Activated CD8-positive, alpha-beta T cell treated with anti-CD3 and anti-CD28 coated beads, Interleukin-2, amount 10 ng/mL, durations not matched to agents 7 days and 5 days (primary cell): ENCODE results near the gene PPFIBP2. TPM values are rescaled to one million over a fixed set of nuclear protein-coding genes. Genes with fewer than 3 reads are reported as not detected.

ENCODE experiments used
- ATAC-seq: fragments of 150-1000 bp; cut with Tn5 transposase; one replicate; pipeline ENCODE4 v1.10.0; 2021; ENCODE audit warnings: moderate library complexity
- CTCF ChIA-PET: fragments of 350-600 bp; sonication (Branson Sonifier 250); formaldehyde crosslinking; loops from one replicate; lab custom pipeline; 2021; ENCODE audit warnings: antibody characterized with exemption; lab: Charles Lee
- POLR2A ChIA-PET: fragments of 350-600 bp; sonication (Branson Sonifier 250); formaldehyde crosslinking; loops from one replicate; lab custom pipeline; 2021; ENCODE audit warnings: antibody characterized with exemption; lab: Charles Lee
- DNase-seq: peaks from one replicate; pipeline ENCODE4 v3.0.0-alpha.2; 2020
- H3K27ac Mint-ChIP-seq: one replicate; pipeline ENCODE4 v1.8.0; 2021; ENCODE audit warnings: mild to moderate bottlenecking, mixed read lengths
- H3K27me3 Mint-ChIP-seq: one replicate; pipeline ENCODE4 v1.8.0; 2021; ENCODE audit warnings: low read depth, mixed read lengths
- H3K36me3 Mint-ChIP-seq: one replicate; pipeline ENCODE4 v1.8.0; 2021; ENCODE audit warnings: low read depth, mixed read lengths
- H3K4me1 Mint-ChIP-seq: one replicate; pipeline ENCODE4 v1.8.0; 2021; ENCODE audit warnings: low read depth, mixed read lengths
- H3K4me3 Mint-ChIP-seq: one replicate; pipeline ENCODE4 v1.8.0; 2021; ENCODE audit warnings: mild to moderate bottlenecking, mixed read lengths
- H3K9me3 Mint-ChIP-seq: one replicate; pipeline ENCODE4 v1.8.0; 2022; ENCODE audit warnings: mixed read lengths; ENCODE audit not compliant: insufficient read depth
- total RNA-seq, 2 experiments: library from RNA; stranded (reverse); gene quantifications; one replicate each; pipeline ENCODE4 v1.2.3, GENCODE V29; 2021

The PPFIBP2 gene
- total RNA-seq: 10 to 100 TPM; 11.2 to 12.1 TPM

- H3K27me3 Mint-ChIP-seq: peaks cover 19% of the 10 kb centered on the region
- CTCF ChIA-PET: interaction anchor here (0.6 to 3.1 kb wide), 28 partner anchors 8 to 474 kb away, joined by 3 to 27 read pairs (median 4); partner anchors contain the start of gene EIF3F
Observed at GRCh38 chr11:7513234-7514098, at the start of gene PPFIBP2. Gene PPFIBP2, plus strand, starts transcription at chr11:7513999. Its CDS starts 35,477 bp downstream, at chr11:7549476.

GRCh38 chr11:7467652-7468051 lies 46.1 kb upstream of the PPFIBP2 start:
- Mint-ChIP-seq H3K27ac (no peak overlapping the region), H3K36me3 (no peaks in the 10 kb centered on the region), H3K4me1 (peaks cover 3% of the 10 kb centered on the region), H3K4me3 (no peak overlapping the region), H3K27me3 (no peaks in the 10 kb centered on the region), H3K9me3 (no peaks in the 10 kb centered on the region)
- CTCF ChIA-PET: interaction anchor here (0.6 to 0.9 kb wide), 3 partner anchors 20 to 315 kb away, joined by 3 read pairs; partner anchors contain the start of gene PPFIBP2
- POLR2A ChIA-PET: no interaction called here
- no peak for DNase-seq
- no peak for ATAC-seq

More at GRCh38 chr11:7513234-7514098, at the start of gene PPFIBP2:
- peak within 1 kb of the TSS; percentile 80 for H3K27ac Mint-ChIP-seq
- peak; percentile 83 for DNase-seq
- peaks cover 46% of the 10 kb centered on the region for H3K4me1 Mint-ChIP-seq
- ATAC-seq: peak; percentile 94
- POLR2A ChIA-PET: interaction anchor here (1.0 kb wide), 1 partner anchor 154 kb away, joined by 3 read pairs; no protein-coding TSS in a partner anchor
- no peaks in the 10 kb centered on the region for H3K36me3 Mint-ChIP-seq
- H3K9me3 Mint-ChIP-seq: no peaks in the 10 kb centered on the region
- peak within 1 kb of the TSS; percentile 84 for H3K4me3 Mint-ChIP-seq

- POLR2A ChIA-PET: no interaction called here
- no peaks in the 10 kb centered on the region for H3K27me3 Mint-ChIP-seq
- H3K36me3 Mint-ChIP-seq: no peaks in the 10 kb centered on the region
- no peak overlapping the region for H3K4me3 Mint-ChIP-seq
- no peak overlapping the region for H3K27ac Mint-ChIP-seq
- H3K4me1 Mint-ChIP-seq: no peaks in the 10 kb centered on the region
- ATAC-seq: no peak
- CTCF ChIA-PET: no interaction called here
- no peaks in the 10 kb centered on the region for H3K9me3 Mint-ChIP-seq
- DNase-seq: no peak
Observed at GRCh38 chr11:7469351-7469865, 44.4 kb upstream of the PPFIBP2 start.

- Mint-ChIP-seq H3K4me3 (no peak overlapping the region), H3K36me3 (no peaks in the 10 kb centered on the region), H3K9me3 (no peaks in the 10 kb centered on the region), H3K27ac (no peak overlapping the region), H3K4me1 (no peaks in the 10 kb centered on the region), H3K27me3 (no peaks in the 10 kb centered on the region)
- DNase-seq (no peak), ATAC-seq (no peak)
- POLR2A ChIA-PET: no interaction called here
- CTCF ChIA-PET: interaction anchor here (1.8 kb wide), 1 partner anchor 27 kb away, joined by 4 read pairs; no protein-coding TSS in a partner anchor
Observed at GRCh38 chr11:7471071-7471470, 42.7 kb upstream of the PPFIBP2 start.

- ChIA-PET POLR2A (no interaction called here), CTCF (no interaction called here)
- H3K4me1 Mint-ChIP-seq: no peaks in the 10 kb centered on the region
- ATAC-seq: no peak
- peaks cover 4% of the 10 kb centered on the region for H3K27me3 Mint-ChIP-seq
- no peak overlapping the region for H3K4me3 Mint-ChIP-seq
- H3K9me3 Mint-ChIP-seq: no peaks in the 10 kb centered on the region
- no peak for DNase-seq
- H3K36me3 Mint-ChIP-seq: no peaks in the 10 kb centered on the region
- no peak overlapping the region for H3K27ac Mint-ChIP-seq
Observed at GRCh38 chr11:7473717-7474116, 40.1 kb upstream of the PPFIBP2 start.

- no peaks in the 10 kb centered on the region for H3K36me3 Mint-ChIP-seq
- CTCF ChIA-PET: no interaction called here
- H3K27ac Mint-ChIP-seq: no peak overlapping the region
- no peak overlapping the region for H3K4me3 Mint-ChIP-seq
- POLR2A ChIA-PET: no interaction called here
- DNase-seq (no peak), ATAC-seq (no peak)
- H3K4me1 Mint-ChIP-seq: no peaks in the 10 kb centered on the region
- peaks cover 4% of the 10 kb centered on the region for H3K27me3 Mint-ChIP-seq
- no peaks in the 10 kb centered on the region for H3K9me3 Mint-ChIP-seq
Observed at GRCh38 chr11:7480113-7480512, 33.7 kb upstream of the PPFIBP2 start.

- CTCF ChIA-PET: no interaction called here
- ATAC-seq (no peak), DNase-seq (no peak)
- no peak overlapping the region for H3K4me3 Mint-ChIP-seq
- H3K4me1 Mint-ChIP-seq: no peaks in the 10 kb centered on the region
- no peaks in the 10 kb centered on the region for H3K9me3 Mint-ChIP-seq
- no peaks in the 10 kb centered on the region for H3K27me3 Mint-ChIP-seq
- no peak overlapping the region for H3K27ac Mint-ChIP-seq
- POLR2A ChIA-PET: no interaction called here
- H3K36me3 Mint-ChIP-seq: no peaks in the 10 kb centered on the region
Observed at GRCh38 chr11:7484131-7484530, 29.7 kb upstream of the PPFIBP2 start.

GRCh38 chr11:7484645-7485044 lies 29.2 kb upstream of the PPFIBP2 start:
- no peaks in the 10 kb centered on the region for H3K4me1 Mint-ChIP-seq

GRCh38 chr11:7485186-7486097 lies 28.4 kb upstream of the PPFIBP2 start, which contains the start of gene OLFML1:
Gene OLFML1, plus strand, starts transcription at chr11:7485506. Its CDS starts 370 bp downstream, at chr11:7485876.
- no peak for ATAC-seq

More at GRCh38 chr11:7484645-7485044, 29.2 kb upstream of the PPFIBP2 start:
- CTCF ChIA-PET: interaction anchor here (1.2 kb wide), 1 partner anchor 37 kb away, joined by 3 read pairs; no protein-coding TSS in a partner anchor
- Mint-ChIP-seq H3K36me3 (no peaks in the 10 kb centered on the region), H3K27ac (no peak overlapping the region), H3K9me3 (no peaks in the 10 kb centered on the region), H3K4me3 (no peak overlapping the region), H3K27me3 (peaks cover 3% of the 10 kb centered on the region)
- POLR2A ChIA-PET: no interaction called here
- no peak for ATAC-seq
- no peak for DNase-seq

GRCh38 chr11:7486098-7486780 lies 27.6 kb upstream of the PPFIBP2 start:
- ChIA-PET POLR2A (no interaction called here), CTCF (no interaction called here)
- Mint-ChIP-seq H3K4me1 (no peaks in the 10 kb centered on the region), H3K27me3 (peaks cover 6% of the 10 kb centered on the region), H3K36me3 (no peaks in the 10 kb centered on the region), H3K27ac (no peak overlapping the region), H3K9me3 (no peaks in the 10 kb centered on the region), H3K4me3 (no peak overlapping the region)
- ATAC-seq (no peak), DNase-seq (no peak)

More at GRCh38 chr11:7485186-7486097, 28.4 kb upstream of the PPFIBP2 start, which contains the start of gene OLFML1:
- H3K36me3 Mint-ChIP-seq: no peaks in the 10 kb centered on the region
- no peaks in the 10 kb centered on the region for H3K4me1 Mint-ChIP-seq
- CTCF ChIA-PET: interaction anchor here (1.2 kb wide), 1 partner anchor 38 kb away, joined by 3 read pairs; no protein-coding TSS in a partner anchor
- no peak for DNase-seq
- no peak within 1 kb of the TSS for H3K27ac Mint-ChIP-seq
- peaks cover 3% of the 10 kb centered on the region for H3K27me3 Mint-ChIP-seq
- no peaks in the 10 kb centered on the region for H3K9me3 Mint-ChIP-seq
- H3K4me3 Mint-ChIP-seq: no peak within 1 kb of the TSS
- POLR2A ChIA-PET: no interaction called here

- no peak for DNase-seq
- Mint-ChIP-seq H3K27me3 (peaks cover 6% of the 10 kb centered on the region), H3K4me1 (no peaks in the 10 kb centered on the region), H3K9me3 (no peaks in the 10 kb centered on the region), H3K36me3 (no peaks in the 10 kb centered on the region), H3K4me3 (no peak overlapping the region), H3K27ac (no peak overlapping the region)
- ATAC-seq: no peak
- POLR2A ChIA-PET: no interaction called here
- CTCF ChIA-PET: no interaction called here
Observed at GRCh38 chr11:7486781-7487140, 27.0 kb upstream of the PPFIBP2 start.
